Ishikawa (cell line): ENCODE results near the gene NUAK1.

ENCODE experiments used
- CEBPB ChIP-seq: IDR thresholded peaks from 2 replicates; pipeline ENCODE4 v1.6.1; 2012
- EP300 ChIP-seq: IDR thresholded peaks from 2 replicates; pipeline ENCODE4 v1.6.1; 2012; ENCODE audit warnings: borderline replicate concordance
- FOXM1 ChIP-seq: IDR thresholded peaks from 2 replicates; pipeline ENCODE4 v1.6.1; 2012; ENCODE audit warnings: low read depth, borderline replicate concordance
- RAD21 ChIP-seq: IDR thresholded peaks from 2 replicates; pipeline ENCODE4 v1.6.1; 2012; ENCODE audit warnings: low read depth
- TAF1 ChIP-seq: IDR thresholded peaks from 2 replicates; pipeline ENCODE4 v1.6.1; 2012; ENCODE audit warnings: low read depth, mild to moderate bottlenecking
- TEAD4 ChIP-seq: IDR thresholded peaks from 2 replicates; pipeline ENCODE4 v1.6.1; 2012
- YY1 ChIP-seq: IDR thresholded peaks from 2 replicates; pipeline ENCODE4 v1.6.1; 2012; ENCODE audit warnings: low read depth
- TF ChIP-seq, protein P1 (sequence below): IDR thresholded peaks from 2 replicates; pipeline ENCODE4 v1.6.1; 2012
- TF ChIP-seq, protein P2 (sequence below): IDR thresholded peaks from 2 replicates; pipeline ENCODE4 v1.6.1; 2012

DNA sequence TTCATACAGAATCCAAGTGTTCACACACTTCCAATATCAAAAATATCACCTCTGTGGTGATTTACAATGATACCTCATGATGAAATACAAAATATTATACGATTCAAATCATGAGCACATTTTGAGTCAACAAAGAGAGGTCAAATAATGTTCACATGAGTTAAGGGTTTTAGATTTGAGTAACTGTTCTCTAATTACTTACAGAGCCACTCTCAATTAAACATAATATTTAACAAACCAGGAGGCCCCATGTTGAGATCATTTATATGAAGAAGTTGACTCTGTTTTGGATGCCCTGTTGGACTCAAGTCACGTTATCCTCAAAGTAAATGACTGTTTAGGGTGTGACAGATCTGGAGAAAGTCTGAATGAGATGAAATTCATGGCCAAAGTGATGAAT, 53.5 kb downstream of the NUAK1 start:
- no peak for TF ChIP-seq FOXM1
- no peak for TF ChIP-seq EP300
- TF ChIP-seq, protein P1, sequence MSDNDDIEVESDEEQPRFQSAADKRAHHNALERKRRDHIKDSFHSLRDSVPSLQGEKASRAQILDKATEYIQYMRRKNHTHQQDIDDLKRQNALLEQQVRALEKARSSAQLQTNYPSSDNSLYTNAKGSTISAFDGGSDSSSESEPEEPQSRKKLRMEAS = no peak
- no peak for TF ChIP-seq TAF1
- no peak for TF ChIP-seq RAD21
- TF ChIP-seq YY1 = no peak
- TF ChIP-seq TEAD4 = no peak
- TF ChIP-seq, protein P2, sequence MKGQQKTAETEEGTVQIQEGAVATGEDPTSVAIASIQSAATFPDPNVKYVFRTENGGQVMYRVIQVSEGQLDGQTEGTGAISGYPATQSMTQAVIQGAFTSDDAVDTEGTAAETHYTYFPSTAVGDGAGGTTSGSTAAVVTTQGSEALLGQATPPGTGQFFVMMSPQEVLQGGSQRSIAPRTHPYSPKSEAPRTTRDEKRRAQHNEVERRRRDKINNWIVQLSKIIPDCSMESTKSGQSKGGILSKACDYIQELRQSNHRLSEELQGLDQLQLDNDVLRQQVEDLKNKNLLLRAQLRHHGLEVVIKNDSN = no peak
- no peak for TF ChIP-seq CEBPB
